GM12878 (cell line): ENCODE data around the gene CHMP2B.

Experiments
- EGR1 ChIP-seq, 2 experiments: IDR thresholded peaks; 1 replicate in 1 of 2; 2 replicates in 1 of 2; pipeline ENCODE4 v1.6.1; 2011 to 2012; ENCODE audit warnings: low read depth in 2 of 2, low read length in 2 of 2, borderline replicate concordance in 1 of 2, mild to moderate bottlenecking in 1 of 2, moderate library complexity in 1 of 2
- EP300 ChIP-seq, 2 experiments: fragments of 150-350 bp in 1 of 2; IDR thresholded peaks; 2 replicates each; pipeline ENCODE4 v1.6.1; 2011 to 2012; ENCODE audit warnings: low read depth in 2 of 2, low read length in 2 of 2, borderline replicate concordance in 1 of 2, improper control_type of control experiment in 1 of 2, inconsistent platforms in 1 of 2; ENCODE audit not compliant: control insufficient read depth in 1 of 2
- EZH2 ChIP-seq: IDR thresholded peaks from 2 replicates; pipeline ENCODE4 v1.6.1; 2012; ENCODE audit warnings: low read depth, mild to moderate bottlenecking, control low read depth, inconsistent platforms, low read length, borderline replicate concordance; ENCODE audit not compliant: control insufficient read depth
- FOS ChIP-seq: IDR thresholded peaks from 3 replicates; pipeline ENCODE4 v1.6.1; 2011; ENCODE audit warnings: borderline replicate concordance; ENCODE audit not compliant: insufficient read length; ENCODE audit errors: extremely low read depth
- NFYB ChIP-seq: IDR thresholded peaks from 2 replicates; pipeline ENCODE4 v1.6.1; 2011; ENCODE audit warnings: low read depth, mild to moderate bottlenecking, low read length, improper control_type of control experiment, moderate library complexity; ENCODE audit not compliant: insufficient read depth
- RCOR1 ChIP-seq: conservative IDR thresholded peaks from 2 replicates; pipeline ENCODE4 v1.6.1; 2012; ENCODE audit warnings: low read depth, low read length, improper control_type of control experiment
- RUNX3 ChIP-seq: IDR thresholded peaks from 2 replicates; pipeline ENCODE4 v1.6.1; 2012; ENCODE audit warnings: low read length, inconsistent platforms
- SMC3 ChIP-seq: IDR thresholded peaks from 2 replicates; pipeline ENCODE4 v1.6.1; 2011; ENCODE audit warnings: low read length, improper control_type of control experiment, borderline replicate concordance
- SRF ChIP-seq, 2 experiments: IDR thresholded peaks; 2 replicates each; pipeline ENCODE4 v1.6.1; 2011; ENCODE audit warnings: low read depth in 2 of 2, low read length in 2 of 2, mild to moderate bottlenecking in 1 of 2, moderate library complexity in 1 of 2
- ZNF274 ChIP-seq: IDR thresholded peaks from one replicate; pipeline ENCODE4 v1.8.0; 2011; ENCODE audit not compliant: insufficient read length, insufficient read depth
- TF ChIP-seq, protein P1 (sequence below), 3 experiments: IDR thresholded peaks in 2 of 3; conservative IDR thresholded peaks in 1 of 3; 2 replicates each; pipeline ENCODE4 v1.5.1; 2011; ENCODE audit warnings: low read depth in 3 of 3, low read length in 3 of 3, mild to moderate bottlenecking in 3 of 3, control low read depth in 2 of 3, moderate library complexity in 2 of 3, inconsistent platforms in 1 of 3, mixed read lengths in 1 of 3; ENCODE audit not compliant: control insufficient read depth in 2 of 3, insufficient read depth in 1 of 3; ENCODE audit errors: extremely low read depth in 1 of 3
- TF ChIP-seq, protein P2 (sequence below): fragments of 450-650 bp; IDR thresholded peaks from 2 replicates; pipeline ENCODE4 v1.6.1; 2017; ENCODE audit warnings: antibody characterized with exemption, mild to moderate bottlenecking, moderate library complexity
- TF ChIP-seq, protein P3 (sequence below): fragments of 450-650 bp; IDR thresholded peaks from 2 replicates; pipeline ENCODE4 v1.6.1; 2017; ENCODE audit warnings: mild to moderate bottlenecking, low read depth, inconsistent platforms; ENCODE audit not compliant: poor library complexity, severe bottlenecking
- TF ChIP-seq, protein P4 (sequence below): IDR thresholded peaks from 2 replicates; pipeline ENCODE4 v1.6.1; 2012; ENCODE audit warnings: mild to moderate bottlenecking, low read depth, low read length

DNA sequence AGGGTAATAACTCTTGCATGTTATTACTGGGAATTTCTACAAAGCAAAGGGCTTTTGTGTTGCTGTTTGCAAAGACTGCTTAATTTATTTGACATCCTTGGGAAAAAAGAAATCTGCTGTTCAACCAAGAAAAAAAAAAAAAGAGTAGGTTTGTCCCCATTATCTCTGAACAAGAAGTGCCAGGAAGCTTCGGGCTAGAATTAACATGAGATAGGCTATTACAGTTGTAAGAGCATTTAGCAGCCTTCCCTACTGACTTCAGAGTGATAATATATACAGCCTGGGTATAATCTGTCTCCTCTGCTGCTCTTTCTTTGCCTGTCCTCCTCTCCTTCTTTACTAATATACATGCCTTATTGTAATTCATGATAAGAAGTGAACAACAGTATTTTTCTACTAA is 23.3 kb upstream of the CHMP2B start:
- TF ChIP-seq, protein P1, sequence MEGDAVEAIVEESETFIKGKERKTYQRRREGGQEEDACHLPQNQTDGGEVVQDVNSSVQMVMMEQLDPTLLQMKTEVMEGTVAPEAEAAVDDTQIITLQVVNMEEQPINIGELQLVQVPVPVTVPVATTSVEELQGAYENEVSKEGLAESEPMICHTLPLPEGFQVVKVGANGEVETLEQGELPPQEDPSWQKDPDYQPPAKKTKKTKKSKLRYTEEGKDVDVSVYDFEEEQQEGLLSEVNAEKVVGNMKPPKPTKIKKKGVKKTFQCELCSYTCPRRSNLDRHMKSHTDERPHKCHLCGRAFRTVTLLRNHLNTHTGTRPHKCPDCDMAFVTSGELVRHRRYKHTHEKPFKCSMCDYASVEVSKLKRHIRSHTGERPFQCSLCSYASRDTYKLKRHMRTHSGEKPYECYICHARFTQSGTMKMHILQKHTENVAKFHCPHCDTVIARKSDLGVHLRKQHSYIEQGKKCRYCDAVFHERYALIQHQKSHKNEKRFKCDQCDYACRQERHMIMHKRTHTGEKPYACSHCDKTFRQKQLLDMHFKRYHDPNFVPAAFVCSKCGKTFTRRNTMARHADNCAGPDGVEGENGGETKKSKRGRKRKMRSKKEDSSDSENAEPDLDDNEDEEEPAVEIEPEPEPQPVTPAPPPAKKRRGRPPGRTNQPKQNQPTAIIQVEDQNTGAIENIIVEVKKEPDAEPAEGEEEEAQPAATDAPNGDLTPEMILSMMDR (IDR thresholded peaks at IDR 0.05 in 2 of 3, conservative IDR thresholded peaks at IDR 0.05 in 1 of 3; ENCODE audit: control insufficient read depth in 2 of 3, extremely low read depth in 1 of 3, insufficient read depth in 1 of 3, low read depth in 3 of 3, low read length in 3 of 3) = no peak
- no peak for TF ChIP-seq NFYB
- TF ChIP-seq SMC3 = no peak
- no peak for TF ChIP-seq FOS
- TF ChIP-seq, protein P2, sequence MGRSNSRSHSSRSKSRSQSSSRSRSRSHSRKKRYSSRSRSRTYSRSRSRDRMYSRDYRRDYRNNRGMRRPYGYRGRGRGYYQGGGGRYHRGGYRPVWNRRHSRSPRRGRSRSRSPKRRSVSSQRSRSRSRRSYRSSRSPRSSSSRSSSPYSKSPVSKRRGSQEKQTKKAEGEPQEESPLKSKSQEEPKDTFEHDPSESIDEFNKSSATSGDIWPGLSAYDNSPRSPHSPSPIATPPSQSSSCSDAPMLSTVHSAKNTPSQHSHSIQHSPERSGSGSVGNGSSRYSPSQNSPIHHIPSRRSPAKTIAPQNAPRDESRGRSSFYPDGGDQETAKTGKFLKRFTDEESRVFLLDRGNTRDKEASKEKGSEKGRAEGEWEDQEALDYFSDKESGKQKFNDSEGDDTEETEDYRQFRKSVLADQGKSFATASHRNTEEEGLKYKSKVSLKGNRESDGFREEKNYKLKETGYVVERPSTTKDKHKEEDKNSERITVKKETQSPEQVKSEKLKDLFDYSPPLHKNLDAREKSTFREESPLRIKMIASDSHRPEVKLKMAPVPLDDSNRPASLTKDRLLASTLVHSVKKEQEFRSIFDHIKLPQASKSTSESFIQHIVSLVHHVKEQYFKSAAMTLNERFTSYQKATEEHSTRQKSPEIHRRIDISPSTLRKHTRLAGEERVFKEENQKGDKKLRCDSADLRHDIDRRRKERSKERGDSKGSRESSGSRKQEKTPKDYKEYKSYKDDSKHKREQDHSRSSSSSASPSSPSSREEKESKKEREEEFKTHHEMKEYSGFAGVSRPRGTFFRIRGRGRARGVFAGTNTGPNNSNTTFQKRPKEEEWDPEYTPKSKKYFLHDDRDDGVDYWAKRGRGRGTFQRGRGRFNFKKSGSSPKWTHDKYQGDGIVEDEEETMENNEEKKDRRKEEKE = no peak
- no peak for TF ChIP-seq EGR1 (IDR thresholded peaks at IDR 0.05; ENCODE audit: borderline replicate concordance in 1 of 2, low read depth in 2 of 2, low read length in 2 of 2)
- no peak for TF ChIP-seq RUNX3
- no peak for TF ChIP-seq RCOR1
- TF ChIP-seq, protein P3, sequence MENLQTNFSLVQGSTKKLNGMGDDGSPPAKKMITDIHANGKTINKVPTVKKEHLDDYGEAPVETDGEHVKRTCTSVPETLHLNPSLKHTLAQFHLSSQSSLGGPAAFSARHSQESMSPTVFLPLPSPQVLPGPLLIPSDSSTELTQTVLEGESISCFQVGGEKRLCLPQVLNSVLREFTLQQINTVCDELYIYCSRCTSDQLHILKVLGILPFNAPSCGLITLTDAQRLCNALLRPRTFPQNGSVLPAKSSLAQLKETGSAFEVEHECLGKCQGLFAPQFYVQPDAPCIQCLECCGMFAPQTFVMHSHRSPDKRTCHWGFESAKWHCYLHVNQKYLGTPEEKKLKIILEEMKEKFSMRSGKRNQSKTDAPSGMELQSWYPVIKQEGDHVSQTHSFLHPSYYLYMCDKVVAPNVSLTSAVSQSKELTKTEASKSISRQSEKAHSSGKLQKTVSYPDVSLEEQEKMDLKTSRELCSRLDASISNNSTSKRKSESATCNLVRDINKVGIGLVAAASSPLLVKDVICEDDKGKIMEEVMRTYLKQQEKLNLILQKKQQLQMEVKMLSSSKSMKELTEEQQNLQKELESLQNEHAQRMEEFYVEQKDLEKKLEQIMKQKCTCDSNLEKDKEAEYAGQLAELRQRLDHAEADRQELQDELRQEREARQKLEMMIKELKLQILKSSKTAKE = no peak
- no peak for TF ChIP-seq EZH2
- no peak for TF ChIP-seq ZNF274
- TF ChIP-seq, protein P4, sequence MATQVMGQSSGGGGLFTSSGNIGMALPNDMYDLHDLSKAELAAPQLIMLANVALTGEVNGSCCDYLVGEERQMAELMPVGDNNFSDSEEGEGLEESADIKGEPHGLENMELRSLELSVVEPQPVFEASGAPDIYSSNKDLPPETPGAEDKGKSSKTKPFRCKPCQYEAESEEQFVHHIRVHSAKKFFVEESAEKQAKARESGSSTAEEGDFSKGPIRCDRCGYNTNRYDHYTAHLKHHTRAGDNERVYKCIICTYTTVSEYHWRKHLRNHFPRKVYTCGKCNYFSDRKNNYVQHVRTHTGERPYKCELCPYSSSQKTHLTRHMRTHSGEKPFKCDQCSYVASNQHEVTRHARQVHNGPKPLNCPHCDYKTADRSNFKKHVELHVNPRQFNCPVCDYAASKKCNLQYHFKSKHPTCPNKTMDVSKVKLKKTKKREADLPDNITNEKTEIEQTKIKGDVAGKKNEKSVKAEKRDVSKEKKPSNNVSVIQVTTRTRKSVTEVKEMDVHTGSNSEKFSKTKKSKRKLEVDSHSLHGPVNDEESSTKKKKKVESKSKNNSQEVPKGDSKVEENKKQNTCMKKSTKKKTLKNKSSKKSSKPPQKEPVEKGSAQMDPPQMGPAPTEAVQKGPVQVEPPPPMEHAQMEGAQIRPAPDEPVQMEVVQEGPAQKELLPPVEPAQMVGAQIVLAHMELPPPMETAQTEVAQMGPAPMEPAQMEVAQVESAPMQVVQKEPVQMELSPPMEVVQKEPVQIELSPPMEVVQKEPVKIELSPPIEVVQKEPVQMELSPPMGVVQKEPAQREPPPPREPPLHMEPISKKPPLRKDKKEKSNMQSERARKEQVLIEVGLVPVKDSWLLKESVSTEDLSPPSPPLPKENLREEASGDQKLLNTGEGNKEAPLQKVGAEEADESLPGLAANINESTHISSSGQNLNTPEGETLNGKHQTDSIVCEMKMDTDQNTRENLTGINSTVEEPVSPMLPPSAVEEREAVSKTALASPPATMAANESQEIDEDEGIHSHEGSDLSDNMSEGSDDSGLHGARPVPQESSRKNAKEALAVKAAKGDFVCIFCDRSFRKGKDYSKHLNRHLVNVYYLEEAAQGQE = no peak
- TF ChIP-seq SRF (IDR thresholded peaks at IDR 0.05; ENCODE audit: low read depth in 2 of 2, low read length in 2 of 2) = no peak
- TF ChIP-seq EP300 (IDR thresholded peaks at IDR 0.05; ENCODE audit: borderline replicate concordance in 1 of 2, control insufficient read depth in 1 of 2, low read depth in 2 of 2, low read length in 2 of 2) = no peak
